ENCODE measurements around the gene PHRF1.
A peak's percentile ranks its signal among the peaks of the same experiment; 100 is the strongest.

PHRF1 gene

DNA sequence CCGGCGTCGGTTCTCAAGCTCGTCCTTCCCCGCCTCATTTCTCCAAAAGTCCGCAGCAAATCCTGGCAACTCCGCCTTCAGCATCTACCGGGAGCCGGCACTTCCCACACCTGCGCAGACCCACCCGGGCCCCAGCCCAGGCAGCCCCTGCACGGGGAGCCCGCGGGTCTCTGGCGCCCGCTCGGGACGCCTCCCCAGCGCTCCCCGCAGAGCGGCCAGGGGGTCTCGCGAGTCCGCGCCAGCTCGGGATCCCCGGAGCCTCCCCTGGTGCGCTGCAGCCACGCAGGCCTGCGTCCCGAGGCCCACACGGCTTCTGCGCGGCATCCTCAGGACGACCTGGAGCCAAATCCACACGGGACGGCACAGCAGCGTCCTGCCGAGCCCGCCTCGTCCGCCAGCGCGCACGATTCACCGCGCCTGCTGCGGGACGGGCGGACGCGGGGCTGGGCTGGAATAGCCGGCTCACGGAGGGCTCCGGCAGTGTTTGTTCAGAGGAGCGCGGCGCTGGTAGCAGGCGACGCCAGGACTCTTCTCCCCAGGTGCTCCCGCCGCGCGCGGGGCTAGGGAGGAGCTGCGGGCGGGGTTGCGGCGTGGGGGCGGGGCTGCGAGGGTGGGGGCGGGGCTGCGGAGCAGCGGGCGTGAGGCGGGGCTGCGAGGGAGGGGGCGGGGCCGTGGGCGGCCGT lies 816 bp upstream of the PHRF1 start:
- DNase-seq = no peak

DNA sequence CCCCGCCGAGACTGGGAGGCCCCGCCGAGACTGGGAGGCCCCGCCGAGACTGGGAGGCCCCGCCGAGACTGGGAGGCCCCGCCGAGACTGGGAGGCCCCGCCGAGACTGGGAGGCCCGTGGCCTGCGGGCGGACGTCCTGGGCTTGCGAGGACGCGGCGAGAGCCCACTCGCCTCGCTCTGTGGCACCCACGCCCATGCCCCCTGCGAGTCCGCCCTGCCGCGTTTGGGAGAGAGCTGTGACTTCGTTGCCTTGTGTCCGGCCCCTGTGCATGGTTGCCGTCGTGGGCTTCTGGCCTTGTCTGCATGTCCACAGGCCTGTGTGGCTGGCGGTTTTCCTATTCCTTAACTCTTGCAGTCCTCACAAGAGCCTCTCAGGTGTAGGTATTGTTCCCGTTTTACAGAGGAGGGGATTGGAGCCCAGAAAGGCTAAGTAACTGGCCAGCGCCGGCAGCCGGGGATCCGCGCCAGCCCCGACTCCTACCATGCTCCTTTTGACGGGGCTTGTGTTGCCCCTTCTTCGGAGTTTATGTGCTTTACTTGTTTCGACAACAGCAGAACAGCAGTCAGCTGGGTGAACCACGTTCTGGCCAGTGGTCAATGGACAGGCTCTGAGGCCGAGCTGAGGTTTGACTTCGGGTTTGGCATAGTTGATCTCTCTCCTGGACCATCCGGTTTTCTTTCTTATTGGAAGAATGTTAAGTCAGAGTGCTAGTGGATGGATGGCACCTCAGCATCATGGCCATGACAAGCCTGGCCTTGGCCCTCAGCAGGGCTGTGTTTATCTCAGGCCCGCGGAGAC lies 741 bp downstream of the PHRF1 start:
- DNase-seq = no peak

GRCh38 chr11:577611-577894 lies 1.3 kb downstream of the PHRF1 start:
- no peak for DNase-seq

DNA sequence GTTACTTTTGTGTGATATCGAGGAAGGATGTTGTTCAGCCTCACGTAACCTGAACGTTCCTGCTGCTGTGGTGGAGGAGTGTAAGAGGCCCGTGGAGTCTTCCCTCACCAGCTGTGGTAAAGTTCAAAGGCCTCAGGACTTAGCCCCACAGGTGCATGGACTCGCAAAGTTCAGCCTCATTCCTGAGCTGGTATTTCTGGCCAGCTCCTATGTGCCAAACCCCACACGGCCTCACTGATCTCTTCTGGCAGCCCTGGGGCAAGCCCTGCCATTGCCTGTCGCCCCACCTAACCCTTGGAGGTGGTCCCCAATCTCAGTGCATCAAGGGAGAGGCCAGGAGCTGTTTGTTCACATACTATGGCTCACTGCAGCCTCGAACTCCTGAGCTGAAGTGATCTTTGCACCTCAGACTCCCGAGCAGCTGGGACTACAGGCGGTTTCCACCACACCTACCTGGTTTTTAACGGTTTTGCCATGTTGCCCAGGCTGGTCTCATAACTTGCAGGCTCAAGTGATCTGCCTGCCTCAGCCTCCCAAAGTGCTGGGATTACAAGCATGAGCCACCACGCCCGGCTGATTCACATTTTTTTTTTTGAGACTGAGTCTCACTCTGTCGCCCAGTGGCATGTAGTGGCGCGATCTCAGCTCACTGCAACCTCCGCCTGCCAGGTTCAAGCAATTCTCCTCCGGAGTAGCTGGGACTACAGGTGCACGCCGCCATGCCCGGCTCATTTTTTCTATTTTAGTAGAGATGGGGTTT lies 2.2 kb downstream of the PHRF1 start:
- no peak for DNase-seq

DNA sequence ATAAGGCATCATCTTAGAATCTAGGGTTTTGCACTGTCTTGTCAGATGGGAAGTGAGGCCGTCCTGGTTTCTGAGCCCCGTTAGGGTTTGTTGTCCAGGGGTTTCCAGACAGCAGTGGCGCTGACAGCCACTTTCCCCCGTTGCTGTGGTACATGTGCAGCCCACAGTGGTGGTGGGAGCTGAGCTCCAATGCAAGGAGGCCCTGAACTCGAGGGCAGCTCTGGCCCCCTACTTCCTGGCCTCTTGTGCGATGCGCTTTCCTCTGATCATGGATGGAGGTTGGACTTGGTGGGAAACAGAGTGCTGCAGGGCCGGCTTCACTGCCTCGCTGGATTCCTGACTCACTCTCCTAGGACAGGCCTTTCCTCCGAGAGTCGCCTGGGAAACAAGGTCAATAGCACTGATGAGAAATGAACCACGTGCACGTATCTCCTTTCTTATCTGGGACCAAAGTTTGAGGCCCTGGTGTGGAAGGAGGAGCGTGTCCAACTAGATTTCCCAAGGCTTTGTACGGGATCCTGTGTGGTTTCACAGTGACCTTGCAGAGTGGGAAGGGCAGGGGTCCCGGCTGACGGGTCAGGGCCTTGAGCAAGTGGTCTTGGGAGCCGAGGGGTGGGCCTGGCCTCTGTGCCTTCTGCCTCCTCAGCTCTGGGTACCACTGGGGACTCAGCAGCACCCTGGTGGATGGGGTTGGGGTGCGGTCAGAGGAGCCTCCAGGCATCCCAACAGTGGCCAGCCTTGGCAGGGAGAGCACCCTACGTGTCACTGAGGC lies 3.7 kb downstream of the PHRF1 start:
- no peak for DNase-seq

- no peak for DNase-seq
These were observed 5.1 kb downstream of the PHRF1 start for GRCh38 chr11:581342-581741.

DNA sequence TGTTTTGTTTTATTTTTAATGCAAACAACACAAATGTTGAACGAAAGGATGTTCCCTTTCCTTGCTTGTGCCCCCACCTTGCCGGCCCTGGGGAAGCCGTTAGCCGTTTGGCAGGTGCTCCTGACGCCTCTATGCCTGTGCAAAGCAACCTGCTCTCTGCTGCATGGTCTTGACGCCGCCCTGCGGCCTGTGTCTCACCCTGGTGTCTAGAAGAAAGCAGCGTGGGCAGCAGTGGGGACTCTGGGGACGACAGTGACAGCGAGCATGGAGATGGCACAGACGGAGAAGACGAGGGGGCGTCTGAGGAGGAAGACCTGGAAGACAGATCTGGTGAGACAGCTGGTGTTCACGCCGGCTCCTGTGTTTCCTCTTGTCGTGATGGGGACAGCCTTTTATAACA lies 5.5 kb downstream of the PHRF1 start:
- no peak for DNase-seq

DNA sequence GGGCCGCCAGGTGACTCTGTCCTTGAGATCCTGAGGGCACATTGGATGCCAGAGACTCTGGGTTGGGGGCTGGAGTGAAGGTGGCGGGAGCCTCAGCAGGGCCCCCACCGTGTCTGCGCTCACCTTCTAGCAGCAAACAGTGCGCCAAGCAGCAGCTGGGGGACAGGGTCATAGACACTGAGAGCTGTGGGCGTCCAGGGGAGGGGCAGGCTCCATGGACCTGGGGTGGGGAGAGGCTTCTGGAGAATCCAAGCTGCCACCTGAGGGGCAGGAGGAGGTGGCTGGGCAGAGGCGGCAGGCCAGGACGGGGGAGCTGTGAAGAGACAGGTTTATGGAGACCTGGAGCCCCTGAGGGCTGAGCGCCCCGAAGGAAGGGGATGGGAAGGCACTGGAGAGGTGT lies 8.0 kb downstream of the PHRF1 start:
- no peak for DNase-seq

GRCh38 chr11:586376-587316 lies 10.4 kb downstream of the PHRF1 start:
- DNase-seq = no peak

- no peak for DNase-seq
These were observed 11.3 kb downstream of the PHRF1 start for GRCh38 chr11:587546-587945.

GRCh38 chr11:587978-588380 lies 11.7 kb downstream of the PHRF1 start:
- DNase-seq = peak; percentile 62

DNA sequence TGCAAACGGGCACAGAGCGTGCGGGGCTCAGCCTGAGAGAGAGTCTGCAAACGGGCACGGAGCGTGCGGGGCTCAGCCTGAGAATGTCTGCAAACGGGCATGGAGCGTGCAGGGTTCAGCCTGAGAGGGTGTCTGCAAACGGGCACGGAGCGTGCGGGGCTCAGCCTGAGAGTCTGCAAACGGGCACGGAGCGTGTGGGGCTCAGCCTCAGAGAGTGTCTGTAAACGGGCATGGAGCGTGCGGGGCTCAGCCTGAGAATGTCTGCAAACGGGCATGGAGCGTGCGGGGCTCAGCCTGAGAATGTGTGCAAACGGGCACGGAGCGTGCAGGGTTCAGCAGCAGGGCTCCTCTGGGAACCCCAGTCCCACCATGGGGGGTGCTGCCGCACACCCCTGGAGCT lies 13.5 kb downstream of the PHRF1 start:
- DNase-seq = no peak

- no peak for DNase-seq
These were observed 14.7 kb downstream of the PHRF1 start for GRCh38 chr11:590997-591396.

- DNase-seq = no peak
These were observed 16.2 kb downstream of the PHRF1 start for GRCh38 chr11:592501-592900.

DNA sequence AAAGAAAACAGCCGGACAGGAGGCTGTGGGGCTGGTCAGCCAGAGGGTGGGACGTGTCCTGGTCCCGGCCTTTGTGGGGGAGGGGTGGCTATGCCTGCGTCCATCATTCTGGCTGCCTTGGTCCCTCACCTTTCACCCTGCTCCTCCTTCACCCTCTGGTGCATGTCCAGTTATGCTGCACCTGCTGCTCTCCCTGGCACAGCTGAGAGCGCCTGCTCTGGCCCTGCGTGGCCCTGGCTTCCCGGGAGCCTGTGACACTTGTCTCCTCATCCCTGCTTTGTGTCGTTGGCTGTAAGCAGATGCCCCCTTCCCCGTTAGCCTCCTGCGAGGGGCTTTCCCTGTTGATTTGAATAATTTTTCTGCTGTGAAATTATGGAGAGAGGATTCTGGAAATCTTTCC lies 16.6 kb downstream of the PHRF1 start:
- no peak for DNase-seq

DNA sequence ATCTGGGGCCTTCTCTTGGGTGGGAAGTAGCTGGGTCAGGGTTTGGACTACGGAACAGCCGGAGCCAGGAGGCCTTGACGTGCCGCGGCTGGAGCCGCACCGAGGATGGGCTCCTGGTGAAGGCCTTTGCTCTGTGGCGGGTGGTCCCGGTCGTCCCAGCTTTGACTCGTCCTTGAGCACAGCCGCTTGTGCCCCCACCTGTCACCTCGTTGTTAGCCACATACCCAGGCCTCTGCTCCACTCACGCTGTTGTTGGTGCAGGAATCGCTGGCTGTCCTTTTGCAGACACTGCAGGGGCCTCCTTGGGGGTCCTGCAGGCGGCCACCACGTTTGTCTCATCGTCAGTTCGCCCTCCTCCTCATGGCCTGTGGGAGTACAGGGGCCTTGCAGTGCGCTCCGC lies 17.1 kb downstream of the PHRF1 start:
- no peak for DNase-seq

GRCh38 chr11:595400-595799 lies 19.1 kb downstream of the PHRF1 start:
- DNase-seq = no peak

DNA sequence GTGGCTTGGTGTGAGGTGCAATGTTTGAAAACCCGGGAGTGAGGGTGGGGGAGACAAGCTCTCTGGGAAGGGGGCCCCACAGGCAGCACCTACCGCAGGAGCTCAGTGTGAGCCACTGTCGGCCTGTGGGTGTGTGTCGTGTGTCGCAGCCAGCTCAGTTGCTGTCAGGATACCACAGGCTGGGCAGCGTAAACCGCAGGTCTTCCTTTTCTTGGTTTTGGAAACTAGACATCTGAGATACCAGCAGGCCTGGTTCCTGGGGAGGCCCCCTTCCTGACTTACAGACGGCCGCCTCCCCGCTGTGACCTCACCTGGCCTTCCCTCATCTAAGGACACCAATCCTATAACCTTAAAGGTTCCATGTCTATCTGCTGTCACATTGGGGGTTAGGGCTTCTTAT lies 20.1 kb downstream of the PHRF1 start:
- DNase-seq = no peak

DNA sequence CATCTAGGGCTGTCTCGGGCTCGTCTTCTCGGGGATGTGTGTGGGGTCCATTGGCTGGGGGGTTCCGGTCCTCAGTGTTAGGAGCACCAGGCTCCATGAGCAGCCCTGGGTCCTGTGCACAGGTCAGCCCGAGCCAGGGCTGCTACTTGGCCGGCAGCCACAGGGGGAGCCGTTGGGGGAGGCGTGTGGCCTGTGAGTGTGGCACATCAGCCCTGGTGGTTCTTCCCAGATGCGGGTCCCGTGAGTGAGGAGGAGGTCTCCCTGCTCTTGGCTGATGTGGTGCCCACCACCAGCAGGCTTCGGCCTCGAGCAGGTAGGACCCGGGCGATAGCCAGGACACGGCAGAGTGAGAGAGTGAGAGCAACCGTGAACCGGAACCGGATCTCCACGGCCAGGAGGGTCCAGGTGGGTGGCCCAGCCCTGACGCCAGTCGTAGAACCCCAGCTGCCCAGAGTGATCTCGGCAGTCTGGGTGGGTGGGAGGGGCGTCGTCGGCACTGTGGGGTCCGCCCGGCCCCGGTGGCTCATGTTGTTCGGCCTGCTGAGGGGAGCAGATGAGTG lies 21.0 kb downstream of the PHRF1 start:
- DNase-seq = no peak

GRCh38 chr11:598005-598680 lies 21.9 kb downstream of the PHRF1 start:
- DNase-seq = no peak

- no peak for DNase-seq
These were observed 25.4 kb downstream of the PHRF1 start for GRCh38 chr11:601573-602245.
